Panc1 (cell line): ENCODE measurements around the gene GAB4. TPM values are rescaled to one million over a fixed set of nuclear protein-coding genes. Genes with fewer than 3 reads are reported as not detected.

Experiments used
- ATAC-seq: fragments of 200-7000 bp; cut with Tn5 transposase; 2 replicates; pipeline ENCODE4 v1.9.1; 2020; ENCODE audit warnings: mild to moderate bottlenecking, moderate library complexity
- BruUV-seq: library from RNA; stranded (reverse); fragments of 400-500 nt; replicated peaks from 2 replicates; lab custom pipeline; 2021; lab: Mats Ljungman, UMichigan
- CTCF ChIA-PET: fragments of 300-600 bp; sonication (Branson Sonifier 250); formaldehyde crosslinking; loops from one replicate; lab custom pipeline; 2022; ENCODE audit warnings: antibody characterized with exemption; lab: Charles Lee
- POLR2A ChIA-PET: fragments of 300-600 bp; sonication (Branson Sonifier 250); formaldehyde crosslinking; loops from one replicate; lab custom pipeline; 2022; ENCODE audit warnings: antibody characterized with exemption; lab: Charles Lee
- DNase-seq: peaks from one replicate; pipeline ENCODE4 v3.0.0-alpha.2; 2010; ENCODE audit warnings: low read depth, low spot score
- H3K27ac ChIP-seq: 2 replicates; pipeline ENCODE4 v1.5.1; 2011; ENCODE audit warnings: mild to moderate bottlenecking, low read length, inconsistent platforms
- H3K27me3 ChIP-seq: fragments of 200-500 bp; sonication (Bioruptor generic); 2 replicates; pipeline ENCODE4 v1.6.0; 2014; ENCODE audit warnings: low read length, inconsistent platforms; ENCODE audit not compliant: control insufficient read depth, insufficient read depth
- H3K36me3 ChIP-seq: fragments of 200-500 bp; sonication (Bioruptor generic); 2 replicates; pipeline ENCODE4 v1.5.1; 2014; ENCODE audit warnings: inconsistent platforms, mild to moderate bottlenecking, low read length, moderate library complexity; ENCODE audit not compliant: control insufficient read depth, insufficient read depth
- H3K4me1 ChIP-seq: 2 replicates; pipeline ENCODE4 v1.5.1; 2011; ENCODE audit warnings: inconsistent platforms, mild to moderate bottlenecking, low read length, moderate library complexity; ENCODE audit not compliant: control insufficient read depth, insufficient read depth
- H3K4me3 ChIP-seq, 2 experiments: 2 replicates each; pipeline ENCODE4 v1.5.1; 2011 to 2012; ENCODE audit warnings: low read depth in 2 of 2, low read length in 2 of 2, mild to moderate bottlenecking in 2 of 2, inconsistent platforms in 1 of 2, moderate library complexity in 1 of 2
- H3K9me3 ChIP-seq: fragments of 200-500 bp; sonication (Bioruptor generic); 2 replicates; pipeline ENCODE4 v1.5.1; 2014; ENCODE audit warnings: low read depth, mild to moderate bottlenecking, inconsistent platforms, low read length, moderate library complexity; ENCODE audit not compliant: control insufficient read depth, insufficient read depth
- POLR2AphosphoS5 ChIP-seq: IDR thresholded peaks from 2 replicates; pipeline ENCODE4 v1.6.1; 2012; ENCODE audit warnings: mild to moderate bottlenecking, low read depth, low read length, moderate library complexity
- SIN3A ChIP-seq: IDR thresholded peaks from 2 replicates; pipeline ENCODE4 v1.6.1; 2012; ENCODE audit warnings: low read depth, mild to moderate bottlenecking, low read length, moderate library complexity, borderline replicate concordance; ENCODE audit not compliant: insufficient read depth
- TCF7L2 ChIP-seq: IDR thresholded peaks from 2 replicates; pipeline ENCODE4 v1.6.1; 2011; ENCODE audit warnings: mild to moderate bottlenecking, low read depth, low read length, inconsistent platforms
- in situ Hi-C: cut with HindIII; loops from 2 replicates; pipeline ENCODE4 v1.10.0; 2016; ENCODE audit warnings: low sequenced_read_pairs, low pct_unique_long_range_greater_than_20kb
- intact Hi-C: fragments of 100-400 bp; cut with micrococcal nuclease; formaldehyde crosslinking; loops from one replicate; pipeline ENCODE4 v1.10.0; 2022; ENCODE audit not compliant: unreplicated experiment
- total RNA-seq: library from RNA; stranded (reverse); gene quantifications from one replicate; pipeline ENCODE4 v1.2.1, GENCODE V29; 2021; ENCODE audit not compliant: unreplicated experiment
- TF ChIP-seq, protein P1 (sequence below), 2 experiments: IDR thresholded peaks; 2 replicates each; pipeline ENCODE4 v1.6.1; 2011 to 2012; ENCODE audit warnings: low read depth in 2 of 2, control low read depth in 1 of 2, low read length in 1 of 2, mild to moderate bottlenecking in 1 of 2, moderate library complexity in 1 of 2; ENCODE audit not compliant: insufficient read depth in 1 of 2
- TF ChIP-seq, protein P2 (sequence below): fragments of 450-650 bp; IDR thresholded peaks from 2 replicates; pipeline ENCODE4 v1.5.1; 2017; ENCODE audit warnings: mild to moderate bottlenecking

Gene GAB4
- total RNA-seq, 1 experiment from 2014 or later = not detected

DNA sequence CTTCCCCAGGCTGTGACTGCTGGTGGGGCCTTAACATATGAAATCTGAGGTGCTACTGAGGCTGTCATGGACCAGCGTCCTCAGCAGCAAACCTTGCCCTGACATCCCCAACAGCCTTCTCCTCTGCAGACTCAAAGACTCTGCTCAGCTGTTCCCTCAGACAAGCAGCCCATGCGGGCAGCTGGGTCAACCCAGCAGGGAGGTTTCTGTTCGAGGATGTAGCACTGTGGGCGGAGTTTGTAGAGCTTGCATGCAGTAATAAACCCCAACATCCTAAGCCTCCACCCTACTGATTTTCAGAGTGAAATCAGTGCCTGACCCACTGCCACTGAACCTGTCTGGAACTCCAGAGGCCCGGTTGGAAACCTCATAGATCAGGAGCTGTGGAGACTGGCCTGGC is 94.0 kb downstream of the GAB4 start:
- no TSS peak for BruUV-seq
- ChIA-PET POLR2A (no interaction called here), CTCF (no interaction called here)
- Histone ChIP-seq H3K4me3 (no peak overlapping the region), H3K27me3 (no peaks in the 10 kb centered on the region; the same call in 1 of the 2 replicates), H3K4me1 (no peaks in the 10 kb centered on the region), H3K36me3 (no peaks in the 10 kb centered on the region), H3K9me3 (no peaks in the 10 kb centered on the region), H3K27ac (no peak overlapping the region)
- intact Hi-C loops = no loop called here
- TF ChIP-seq SIN3A (no peak), POLR2AphosphoS5 (no peak)
- TF ChIP-seq, protein P1, sequence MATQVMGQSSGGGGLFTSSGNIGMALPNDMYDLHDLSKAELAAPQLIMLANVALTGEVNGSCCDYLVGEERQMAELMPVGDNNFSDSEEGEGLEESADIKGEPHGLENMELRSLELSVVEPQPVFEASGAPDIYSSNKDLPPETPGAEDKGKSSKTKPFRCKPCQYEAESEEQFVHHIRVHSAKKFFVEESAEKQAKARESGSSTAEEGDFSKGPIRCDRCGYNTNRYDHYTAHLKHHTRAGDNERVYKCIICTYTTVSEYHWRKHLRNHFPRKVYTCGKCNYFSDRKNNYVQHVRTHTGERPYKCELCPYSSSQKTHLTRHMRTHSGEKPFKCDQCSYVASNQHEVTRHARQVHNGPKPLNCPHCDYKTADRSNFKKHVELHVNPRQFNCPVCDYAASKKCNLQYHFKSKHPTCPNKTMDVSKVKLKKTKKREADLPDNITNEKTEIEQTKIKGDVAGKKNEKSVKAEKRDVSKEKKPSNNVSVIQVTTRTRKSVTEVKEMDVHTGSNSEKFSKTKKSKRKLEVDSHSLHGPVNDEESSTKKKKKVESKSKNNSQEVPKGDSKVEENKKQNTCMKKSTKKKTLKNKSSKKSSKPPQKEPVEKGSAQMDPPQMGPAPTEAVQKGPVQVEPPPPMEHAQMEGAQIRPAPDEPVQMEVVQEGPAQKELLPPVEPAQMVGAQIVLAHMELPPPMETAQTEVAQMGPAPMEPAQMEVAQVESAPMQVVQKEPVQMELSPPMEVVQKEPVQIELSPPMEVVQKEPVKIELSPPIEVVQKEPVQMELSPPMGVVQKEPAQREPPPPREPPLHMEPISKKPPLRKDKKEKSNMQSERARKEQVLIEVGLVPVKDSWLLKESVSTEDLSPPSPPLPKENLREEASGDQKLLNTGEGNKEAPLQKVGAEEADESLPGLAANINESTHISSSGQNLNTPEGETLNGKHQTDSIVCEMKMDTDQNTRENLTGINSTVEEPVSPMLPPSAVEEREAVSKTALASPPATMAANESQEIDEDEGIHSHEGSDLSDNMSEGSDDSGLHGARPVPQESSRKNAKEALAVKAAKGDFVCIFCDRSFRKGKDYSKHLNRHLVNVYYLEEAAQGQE (IDR thresholded peaks at IDR 0.05; ENCODE audit: insufficient read depth in 1 of 2, low read depth in 2 of 2, low read length in 1 of 2) = no peak
- in situ Hi-C loops = no loop called here
- DNase-seq (no peak), ATAC-seq (no peak)

DNA sequence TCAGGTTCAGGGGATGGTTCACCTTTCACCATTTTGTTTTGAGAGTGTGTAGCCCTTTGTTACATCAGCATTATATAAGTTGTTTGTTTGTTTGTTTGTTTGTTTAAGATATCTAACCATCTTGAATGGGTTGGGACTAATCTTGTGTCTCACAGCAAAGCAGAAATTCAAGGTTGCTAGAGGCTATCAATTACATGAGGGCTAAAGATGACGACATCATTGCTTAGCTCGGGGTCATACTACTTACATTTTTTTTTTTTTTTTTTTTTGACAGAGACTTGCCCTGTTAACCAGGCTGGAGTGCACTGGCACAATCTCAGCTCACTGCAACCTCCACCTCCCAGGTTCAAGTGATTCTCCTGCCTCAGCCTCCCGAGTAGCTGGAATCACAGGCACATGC is 95.7 kb downstream of the GAB4 start:
- intact Hi-C loops (no loop called here), in situ Hi-C loops (no loop called here)
- CTCF ChIA-PET = no interaction called here

More for the DNA sequence above, 95.7 kb downstream of the GAB4 start:
- Histone ChIP-seq H3K4me3 (no peak overlapping the region), H3K9me3 (no peaks in the 10 kb centered on the region), H3K27ac (no peak overlapping the region), H3K27me3 (no peaks in the 10 kb centered on the region; the same call in 1 of the 2 replicates), H3K4me1 (no peaks in the 10 kb centered on the region), H3K36me3 (no peaks in the 10 kb centered on the region)
- POLR2A ChIA-PET = no interaction called here
- DNase-seq = no peak
- no TSS peak for BruUV-seq
- TF ChIP-seq POLR2AphosphoS5 (no peak), SIN3A (no peak), TCF7L2 (no peak)
- TF ChIP-seq, protein P2, sequence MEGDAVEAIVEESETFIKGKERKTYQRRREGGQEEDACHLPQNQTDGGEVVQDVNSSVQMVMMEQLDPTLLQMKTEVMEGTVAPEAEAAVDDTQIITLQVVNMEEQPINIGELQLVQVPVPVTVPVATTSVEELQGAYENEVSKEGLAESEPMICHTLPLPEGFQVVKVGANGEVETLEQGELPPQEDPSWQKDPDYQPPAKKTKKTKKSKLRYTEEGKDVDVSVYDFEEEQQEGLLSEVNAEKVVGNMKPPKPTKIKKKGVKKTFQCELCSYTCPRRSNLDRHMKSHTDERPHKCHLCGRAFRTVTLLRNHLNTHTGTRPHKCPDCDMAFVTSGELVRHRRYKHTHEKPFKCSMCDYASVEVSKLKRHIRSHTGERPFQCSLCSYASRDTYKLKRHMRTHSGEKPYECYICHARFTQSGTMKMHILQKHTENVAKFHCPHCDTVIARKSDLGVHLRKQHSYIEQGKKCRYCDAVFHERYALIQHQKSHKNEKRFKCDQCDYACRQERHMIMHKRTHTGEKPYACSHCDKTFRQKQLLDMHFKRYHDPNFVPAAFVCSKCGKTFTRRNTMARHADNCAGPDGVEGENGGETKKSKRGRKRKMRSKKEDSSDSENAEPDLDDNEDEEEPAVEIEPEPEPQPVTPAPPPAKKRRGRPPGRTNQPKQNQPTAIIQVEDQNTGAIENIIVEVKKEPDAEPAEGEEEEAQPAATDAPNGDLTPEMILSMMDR = no peak
- TF ChIP-seq, protein P1 (IDR thresholded peaks at IDR 0.05; ENCODE audit: insufficient read depth in 1 of 2, low read depth in 2 of 2, low read length in 1 of 2) = no peak
- ATAC-seq = no peak

Other genes starting within 250 kb of the GAB4 start
- gene XKR3, start 182.8 kb downstream of the GAB4 start, total RNA-seq = not detected
- gene IL17RA, start 76.8 kb upstream of the GAB4 start, total RNA-seq = 11.7 TPM
- 0.44 TPM for gene TMEM121B, start 113.1 kb upstream of the GAB4 start, total RNA-seq
- 37.2 TPM for gene HDHD5, start 151.1 kb upstream of the GAB4 start, total RNA-seq
- 0.23 TPM for gene ADA2, start 211.2 kb upstream of the GAB4 start, total RNA-seq